A673 (cell line): Measurements from ENCODE around the gene DNAAF5. TPM values are rescaled to one million over a fixed set of nuclear protein-coding genes. Genes with fewer than 3 reads are reported as not detected.

Experiments
- BruUV-seq: library from RNA; stranded (reverse); fragments of 400-500 nt; replicated peaks from 2 replicates; lab custom pipeline; 2021; lab: Mats Ljungman, UMichigan
- CTCF ChIA-PET: fragments of 300-600 bp; sonication (Branson Sonifier 250); formaldehyde crosslinking; loops from one replicate; lab custom pipeline; 2022; ENCODE audit warnings: antibody characterized with exemption; lab: Charles Lee
- POLR2A ChIA-PET: fragments of 300-600 bp; sonication (Branson Sonifier 250); formaldehyde crosslinking; loops from one replicate; lab custom pipeline; 2022; ENCODE audit warnings: antibody characterized with exemption; ENCODE audit not compliant: low non-redundant PET; lab: Charles Lee
- DNase-seq: peaks from one replicate; pipeline ENCODE4 v3.0.0-alpha.2; 2015; ENCODE audit warnings: low spot score
- H3K27ac ChIP-seq: fragments of 200-600 bp; sonication (generic); 2 replicates; pipeline ENCODE4 v1.5.1; 2016; ENCODE audit warnings: mixed run types, low read depth, mild to moderate bottlenecking, mixed read lengths, antibody characterized with exemption, low read length; ENCODE audit not compliant: poor library complexity, severe bottlenecking
- H3K27me3 ChIP-seq: fragments of 200-600 bp; sonication (generic); replicated peaks from 2 replicates; pipeline ENCODE4 v1.6.1; 2017; ENCODE audit warnings: mixed run types, low read depth, mild to moderate bottlenecking, mixed read lengths, antibody characterized with exemption, low read length; ENCODE audit not compliant: insufficient read depth, poor library complexity
- H3K36me3 ChIP-seq: fragments of 200-600 bp; sonication (generic); 2 replicates; pipeline ENCODE4 v1.6.1; 2016; ENCODE audit warnings: mixed run types, mild to moderate bottlenecking, mixed read lengths, antibody characterized with exemption, low read length; ENCODE audit not compliant: insufficient read depth, poor library complexity, severe bottlenecking
- H3K4me1 ChIP-seq: fragments of 200-600 bp; sonication (generic); 2 replicates; pipeline ENCODE4 v1.6.1; 2017; ENCODE audit warnings: mixed run types, mild to moderate bottlenecking, mixed read lengths, antibody characterized with exemption, low read length; ENCODE audit not compliant: insufficient read depth, poor library complexity, severe bottlenecking
- H3K4me3 ChIP-seq: fragments of 200-600 bp; sonication (generic); 2 replicates; pipeline ENCODE4 v1.5.1; 2016; ENCODE audit warnings: low read depth, mixed run types, mild to moderate bottlenecking, mixed read lengths, low read length; ENCODE audit not compliant: poor library complexity, severe bottlenecking
- H3K9me3 ChIP-seq: fragments of 200-600 bp; sonication (generic); 2 replicates; pipeline ENCODE4 v1.6.1; 2016; ENCODE audit warnings: mixed run types, low read depth, mild to moderate bottlenecking, mixed read lengths, antibody characterized with exemption, low read length; ENCODE audit not compliant: poor library complexity, severe bottlenecking
- EZH2 ChIP-seq: fragments of 200-600 bp; sonication (generic); IDR thresholded peaks from 2 replicates; pipeline ENCODE4 v1.6.1; 2017; ENCODE audit warnings: borderline replicate concordance, low read depth, mild to moderate bottlenecking, mixed read lengths, antibody characterized with exemption, low read length; ENCODE audit not compliant: poor library complexity, severe bottlenecking
- intact Hi-C: fragments of 100-400 bp; cut with micrococcal nuclease; formaldehyde crosslinking; loops from one replicate; pipeline ENCODE4 v1.10.0; 2022; ENCODE audit not compliant: unreplicated experiment
- total RNA-seq: library from RNA; stranded (reverse); gene quantifications from 2 replicates; pipeline ENCODE4 v1.2.3, GENCODE V29; 2021
- TF ChIP-seq, protein P1 (sequence below): fragments of 300-800, 200-600 bp; sonication (generic); conservative IDR thresholded peaks from 2 replicates; pipeline ENCODE4 v1.5.1; 2017; ENCODE audit warnings: low read depth, mild to moderate bottlenecking, antibody characterized with exemption, low read length, moderate library complexity, mixed read lengths

The DNAAF5 gene
- total RNA-seq, 1 experiment from 2014 or later: 78.1 TPM

GRCh38 chr7:824081-824480 lies 97.6 kb downstream of the DNAAF5 start:
- Histone ChIP-seq H3K4me3 (no peak overlapping the region), H3K27me3 (no peaks in the 10 kb centered on the region), H3K36me3 (no peaks in the 10 kb centered on the region), H3K27ac (no peak overlapping the region), H3K9me3 (no peaks in the 10 kb centered on the region), H3K4me1 (peaks cover 57% of the 10 kb centered on the region)
- CTCF ChIA-PET: no interaction called here
- DNase-seq: peak; percentile 70
- intact Hi-C loops: loop anchor here (5.0 kb wide), 1 partner anchor 48 kb away; no protein-coding TSS in a partner anchor
- BruUV-seq: no TSS peak
- POLR2A ChIA-PET: no interaction called here
- TF ChIP-seq, protein P1, sequence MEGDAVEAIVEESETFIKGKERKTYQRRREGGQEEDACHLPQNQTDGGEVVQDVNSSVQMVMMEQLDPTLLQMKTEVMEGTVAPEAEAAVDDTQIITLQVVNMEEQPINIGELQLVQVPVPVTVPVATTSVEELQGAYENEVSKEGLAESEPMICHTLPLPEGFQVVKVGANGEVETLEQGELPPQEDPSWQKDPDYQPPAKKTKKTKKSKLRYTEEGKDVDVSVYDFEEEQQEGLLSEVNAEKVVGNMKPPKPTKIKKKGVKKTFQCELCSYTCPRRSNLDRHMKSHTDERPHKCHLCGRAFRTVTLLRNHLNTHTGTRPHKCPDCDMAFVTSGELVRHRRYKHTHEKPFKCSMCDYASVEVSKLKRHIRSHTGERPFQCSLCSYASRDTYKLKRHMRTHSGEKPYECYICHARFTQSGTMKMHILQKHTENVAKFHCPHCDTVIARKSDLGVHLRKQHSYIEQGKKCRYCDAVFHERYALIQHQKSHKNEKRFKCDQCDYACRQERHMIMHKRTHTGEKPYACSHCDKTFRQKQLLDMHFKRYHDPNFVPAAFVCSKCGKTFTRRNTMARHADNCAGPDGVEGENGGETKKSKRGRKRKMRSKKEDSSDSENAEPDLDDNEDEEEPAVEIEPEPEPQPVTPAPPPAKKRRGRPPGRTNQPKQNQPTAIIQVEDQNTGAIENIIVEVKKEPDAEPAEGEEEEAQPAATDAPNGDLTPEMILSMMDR: no peak
- no peak for TF ChIP-seq EZH2

GRCh38 chr7:824664-825063 lies 98.2 kb downstream of the DNAAF5 start:
- ChIA-PET CTCF (no interaction called here), POLR2A (no interaction called here)
- H3K27ac ChIP-seq: no peak overlapping the region
- BruUV-seq: no TSS peak
- TF ChIP-seq, protein P1: no peak
- no peak for TF ChIP-seq EZH2
- no peak for DNase-seq
- intact Hi-C loops: loop anchor here (5.0 kb wide), 1 partner anchor 48 kb away; no protein-coding TSS in a partner anchor
- peaks cover 57% of the 10 kb centered on the region for H3K4me1 ChIP-seq
- no peaks in the 10 kb centered on the region for H3K27me3 ChIP-seq
- no peaks in the 10 kb centered on the region for H3K9me3 ChIP-seq
- H3K36me3 ChIP-seq: no peaks in the 10 kb centered on the region
- no peak overlapping the region for H3K4me3 ChIP-seq

GRCh38 chr7:825386-825785 lies 98.9 kb downstream of the DNAAF5 start:
- BruUV-seq: no TSS peak
- H3K27me3 ChIP-seq: no peaks in the 10 kb centered on the region
- H3K9me3 ChIP-seq: no peaks in the 10 kb centered on the region
- intact Hi-C loops: no loop called here
- H3K36me3 ChIP-seq: no peaks in the 10 kb centered on the region
- DNase-seq: no peak
- H3K27ac ChIP-seq: no peak overlapping the region
- H3K4me1 ChIP-seq: peaks cover 57% of the 10 kb centered on the region
- ChIA-PET POLR2A (no interaction called here), CTCF (no interaction called here)
- no peak overlapping the region for H3K4me3 ChIP-seq
- TF ChIP-seq, protein P1: no peak
- no peak for TF ChIP-seq EZH2
